HEK293 (cell line): ENCODE data around the gene IFT122.

Experiments used
- CTCF ChIA-PET: fragments of 350-600 bp; formaldehyde crosslinking; extraction: SDS; loops from one replicate; lab custom pipeline; 2021; ENCODE audit warnings: antibody characterized with exemption; lab: Yijun Ruan, JAX
- POLR2A ChIA-PET: fragments of 300-600 bp; formaldehyde crosslinking; extraction: SDS; loops from one replicate; lab custom pipeline; 2020; ENCODE audit warnings: antibody characterized with exemption, inconsistent platforms; lab: Yijun Ruan, JAX
- H3K27ac ChIP-seq: fragments of 200-500 bp; sonication (Bioruptor generic); 2 replicates; pipeline ENCODE4 v1.5.1; 2014; ENCODE audit warnings: low read depth, low read length, control low read depth, inconsistent platforms; ENCODE audit errors: extremely low read depth
- H3K36me3 ChIP-seq, 2 experiments: fragments of 200-500 bp in 1 of 2; sonication (Bioruptor generic) in 1 of 2; 1 replicate in 1 of 2; 2 replicates in 1 of 2; pipeline ENCODE4 v1.5.1; 2014 to 2017; ENCODE audit warnings: inconsistent platforms in 2 of 2, low read length in 2 of 2; ENCODE audit not compliant: control insufficient read depth in 2 of 2, insufficient read depth in 1 of 2
- H3K4me1 ChIP-seq: fragments of 200-500 bp; sonication (Bioruptor generic); 2 replicates; pipeline ENCODE4 v1.5.1; 2014; ENCODE audit warnings: mild to moderate bottlenecking, low read length, inconsistent platforms; ENCODE audit not compliant: control insufficient read depth, insufficient read depth
- H3K4me3 ChIP-seq: 2 replicates; pipeline ENCODE4 v1.5.1; 2011; ENCODE audit warnings: low read depth, mild to moderate bottlenecking, control low read depth, low read length, moderate library complexity
- H3K9me3 ChIP-seq: fragments of 200-500 bp; sonication (Bioruptor generic); 2 replicates; pipeline ENCODE4 v1.5.1; 2014; ENCODE audit warnings: low read depth, low read length, inconsistent platforms; ENCODE audit not compliant: control insufficient read depth, insufficient read depth
- BCL11B ChIP-seq: fragments of 450-650 bp; formaldehyde crosslinking; IDR thresholded peaks from 2 replicates; pipeline ENCODE4 v1.5.1; 2016; ENCODE audit warnings: low read depth, missing biosample characterization, missing genetic modification characterization
- GLI2 ChIP-seq: fragments of 450-650 bp; formaldehyde crosslinking; IDR thresholded peaks from 2 replicates; pipeline ENCODE4; 2017; ENCODE audit warnings: missing biosample characterization, missing genetic modification characterization, low read depth, borderline replicate concordance
- GLI4 ChIP-seq: fragments of 450-650 bp; formaldehyde crosslinking; IDR thresholded peaks from 2 replicates; pipeline ENCODE4 v1.5.1; 2016; ENCODE audit warnings: missing biosample characterization, missing genetic modification characterization
- KLF8 ChIP-seq: fragments of 450-650 bp; formaldehyde crosslinking; IDR thresholded peaks from 2 replicates; pipeline ENCODE4 v1.5.1; 2016; ENCODE audit warnings: missing biosample characterization, missing genetic modification characterization
- RBAK ChIP-seq: fragments of 450-650 bp; formaldehyde crosslinking; IDR thresholded peaks from 2 replicates; pipeline ENCODE4 v1.5.1; 2016; ENCODE audit warnings: missing biosample characterization, missing genetic modification characterization
- SETDB1 ChIP-seq: IDR thresholded peaks from one replicate; pipeline ENCODE4 v1.6.1; 2017; ENCODE audit warnings: mild to moderate bottlenecking, low read length, moderate library complexity, mixed read lengths; ENCODE audit not compliant: insufficient read length
- ZBTB20 ChIP-seq: fragments of 450-650 bp; formaldehyde crosslinking; IDR thresholded peaks from 2 replicates; pipeline ENCODE4 v1.5.1; 2016; ENCODE audit warnings: missing biosample characterization, missing genetic modification characterization
- ZFP3 ChIP-seq: fragments of 450-650 bp; formaldehyde crosslinking; IDR thresholded peaks from 2 replicates; pipeline ENCODE4 v1.5.1; 2016; ENCODE audit warnings: low read depth, missing biosample characterization, missing genetic modification characterization
- ZFP69B ChIP-seq: fragments of 450-650 bp; formaldehyde crosslinking; IDR thresholded peaks from 2 replicates; pipeline ENCODE4 v1.5.1; 2016; ENCODE audit warnings: missing biosample characterization, missing genetic modification characterization
- ZNF157 ChIP-seq: fragments of 450-650 bp; formaldehyde crosslinking; IDR thresholded peaks from 2 replicates; pipeline ENCODE4 v1.5.1; 2016; ENCODE audit warnings: missing biosample characterization, missing genetic modification characterization
- ZNF16 ChIP-seq: fragments of 450-650 bp; formaldehyde crosslinking; IDR thresholded peaks from 2 replicates; pipeline ENCODE4 v1.5.1; 2016; ENCODE audit warnings: low read depth, missing biosample characterization, missing genetic modification characterization
- ZNF2 ChIP-seq: fragments of 450-650 bp; formaldehyde crosslinking; IDR thresholded peaks from 2 replicates; pipeline ENCODE4 v1.5.1; 2016; ENCODE audit warnings: missing biosample characterization, missing genetic modification characterization
- ZNF211 ChIP-seq: fragments of 450-650 bp; formaldehyde crosslinking; IDR thresholded peaks from 2 replicates; pipeline ENCODE4 v1.5.1; 2016; ENCODE audit warnings: low read depth, missing biosample characterization, missing genetic modification characterization
- ZNF311 ChIP-seq: fragments of 450-650 bp; formaldehyde crosslinking; IDR thresholded peaks from 2 replicates; pipeline ENCODE4 v1.5.1; 2017; ENCODE audit warnings: missing biosample characterization, missing genetic modification characterization, borderline replicate concordance
- ZNF416 ChIP-seq: fragments of 450-650 bp; formaldehyde crosslinking; IDR thresholded peaks from 2 replicates; pipeline ENCODE4 v1.5.1; 2016; ENCODE audit warnings: missing biosample characterization, missing genetic modification characterization
- ZNF501 ChIP-seq: fragments of 450-650 bp; formaldehyde crosslinking; IDR thresholded peaks from 2 replicates; pipeline ENCODE4 v1.5.1; 2016; ENCODE audit warnings: missing biosample characterization, missing genetic modification characterization
- ZNF518A ChIP-seq: fragments of 450-650 bp; formaldehyde crosslinking; conservative IDR thresholded peaks from 2 replicates; pipeline ENCODE4 v1.5.1; 2016; ENCODE audit warnings: low read depth, missing biosample characterization, missing genetic modification characterization
- ZNF530 ChIP-seq: fragments of 450-650 bp; formaldehyde crosslinking; IDR thresholded peaks from 2 replicates; pipeline ENCODE4 v1.5.1; 2016; ENCODE audit warnings: low read depth, missing biosample characterization, missing genetic modification characterization
- ZNF571 ChIP-seq: fragments of 450-650 bp; formaldehyde crosslinking; IDR thresholded peaks from 2 replicates; pipeline ENCODE4 v1.5.0; 2017; ENCODE audit warnings: missing biosample characterization, missing genetic modification characterization
- ZNF580 ChIP-seq: fragments of 450-650 bp; formaldehyde crosslinking; IDR thresholded peaks from 2 replicates; pipeline ENCODE4 v1.5.1; 2016; ENCODE audit warnings: missing biosample characterization, missing genetic modification characterization
- ZNF660 ChIP-seq: fragments of 450-650 bp; IDR thresholded peaks from 2 replicates; pipeline ENCODE4 v1.5.1; 2018; ENCODE audit warnings: missing biosample characterization, mild to moderate bottlenecking, missing genetic modification characterization
- ZXDB ChIP-seq: fragments of 450-650 bp; formaldehyde crosslinking; IDR thresholded peaks from 2 replicates; pipeline ENCODE4 v1.5.1; 2016; ENCODE audit warnings: missing biosample characterization, missing genetic modification characterization
- TF ChIP-seq, protein P1 (sequence below): fragments of 450-650 bp; formaldehyde crosslinking; IDR thresholded peaks from 2 replicates; pipeline ENCODE4; 2016; ENCODE audit warnings: missing biosample characterization, missing genetic modification characterization
- TF ChIP-seq, protein P2 (sequence below): fragments of 450-650 bp; formaldehyde crosslinking; IDR thresholded peaks from 2 replicates; pipeline ENCODE4 v1.5.1; 2016; ENCODE audit warnings: missing biosample characterization, missing genetic modification characterization

The IFT122 gene

GRCh38 chr3:129432036-129432435, 8.0 kb upstream of the IFT122 start:
- H3K9me3 ChIP-seq = no peaks in the 10 kb centered on the region
- no peak for TF ChIP-seq SETDB1
- no peak for TF ChIP-seq ZNF311 (tag by site-specific recombination)
- no peak for TF ChIP-seq ZNF501
- no peak for TF ChIP-seq ZNF580 (tag by site-specific recombination)
- no peak for TF ChIP-seq ZNF416 (tag by site-specific recombination)
- TF ChIP-seq GLI4 (tag by site-specific recombination) = no peak
- TF ChIP-seq BCL11B (tag by site-specific recombination) = no peak
- TF ChIP-seq RBAK (tag by site-specific recombination) = no peak
- no peaks in the 10 kb centered on the region for H3K4me1 ChIP-seq
- ChIA-PET POLR2A (no interaction called here), CTCF (no interaction called here)
- H3K36me3 ChIP-seq = peaks cover 3 to 77% of the 10 kb centered on the region in 2 experiments
- no peak overlapping the region for H3K27ac ChIP-seq
- H3K4me3 ChIP-seq = no peak overlapping the region

- H3K4me1 ChIP-seq = no peaks in the 10 kb centered on the region
- TF ChIP-seq ZXDB (tag by site-specific recombination) (no peak), ZNF16 (tag by site-specific recombination) (no peak), ZNF211 (tag by site-specific recombination) (no peak), KLF8 (tag by site-specific recombination) (no peak), ZNF518A (tag by site-specific recombination) (no peak), BCL11B (tag by site-specific recombination) (no peak), ZNF571 (no peak), ZBTB20 (tag by site-specific recombination) (no peak), ZFP3 (tag by site-specific recombination) (no peak), ZFP69B (tag by site-specific recombination) (no peak), ZNF157 (no peak), GLI2 (no peak), ZNF2 (no peak), ZNF530 (no peak), ZNF660 (tag by site-specific recombination) (no peak)
- TF ChIP-seq, protein P1, sequence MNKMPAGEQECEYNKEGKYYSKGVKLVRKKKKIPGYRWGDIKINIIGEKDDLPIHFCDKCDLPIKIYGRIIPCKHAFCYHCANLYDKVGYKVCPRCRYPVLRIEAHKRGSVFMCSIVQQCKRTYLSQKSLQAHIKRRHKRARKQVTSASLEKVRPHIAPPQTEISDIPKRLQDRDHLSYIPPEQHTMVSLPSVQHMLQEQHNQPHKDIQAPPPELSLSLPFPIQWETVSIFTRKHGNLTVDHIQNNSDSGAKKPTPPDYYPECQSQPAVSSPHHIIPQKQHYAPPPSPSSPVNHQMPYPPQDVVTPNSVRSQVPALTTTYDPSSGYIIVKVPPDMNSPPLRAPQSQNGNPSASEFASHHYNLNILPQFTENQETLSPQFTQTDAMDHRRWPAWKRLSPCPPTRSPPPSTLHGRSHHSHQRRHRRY (tag by site-specific recombination) = no peak
- TF ChIP-seq, protein P2, sequence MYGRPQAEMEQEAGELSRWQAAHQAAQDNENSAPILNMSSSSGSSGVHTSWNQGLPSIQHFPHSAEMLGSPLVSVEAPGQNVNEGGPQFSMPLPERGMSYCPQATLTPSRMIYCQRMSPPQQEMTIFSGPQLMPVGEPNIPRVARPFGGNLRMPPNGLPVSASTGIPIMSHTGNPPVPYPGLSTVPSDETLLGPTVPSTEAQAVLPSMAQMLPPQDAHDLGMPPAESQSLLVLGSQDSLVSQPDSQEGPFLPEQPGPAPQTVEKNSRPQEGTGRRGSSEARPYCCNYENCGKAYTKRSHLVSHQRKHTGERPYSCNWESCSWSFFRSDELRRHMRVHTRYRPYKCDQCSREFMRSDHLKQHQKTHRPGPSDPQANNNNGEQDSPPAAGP (tag by site-specific recombination) = no peak
- TF ChIP-seq, all 188 proteins: peak for 0
These were observed 7.4 kb upstream of the IFT122 start for GRCh38 chr3:129432671-129433070.

More at GRCh38 chr3:129432671-129433070, 7.4 kb upstream of the IFT122 start:
- POLR2A ChIA-PET = no interaction called here
- H3K27ac ChIP-seq = no peak overlapping the region
- CTCF ChIA-PET = interaction anchor here (1.1 kb wide), 1 partner anchor 33 kb away, joined by 3 read pairs; no protein-coding TSS in a partner anchor
- H3K9me3 ChIP-seq = no peaks in the 10 kb centered on the region
- H3K36me3 ChIP-seq = peaks cover 6 to 82% of the 10 kb centered on the region in 2 experiments
- no peak overlapping the region for H3K4me3 ChIP-seq
